OCI-LY7 (cell line): ENCODE measurements around the gene ACAP3. TPM values are rescaled to one million over a fixed set of nuclear protein-coding genes. Genes with fewer than 3 reads are reported as not detected.

Experiments used
- BruUV-seq: library from RNA; stranded (reverse); fragments of 400-500 nt; replicated peaks from 2 replicates; lab custom pipeline; 2021; lab: Mats Ljungman, UMichigan
- CTCF ChIA-PET: fragments of 300-600 bp; sonication (Branson Sonifier 250); formaldehyde crosslinking; loops from one replicate; lab custom pipeline; 2022; ENCODE audit warnings: antibody characterized with exemption; ENCODE audit not compliant: unreplicated experiment; lab: Charles Lee
- POLR2A ChIA-PET: fragments of 300-600 bp; sonication (Branson Sonifier 250); formaldehyde crosslinking; loops from one replicate; lab custom pipeline; 2022; ENCODE audit warnings: antibody characterized with exemption; lab: Charles Lee
- DNase-seq: peaks from one replicate; pipeline ENCODE4 v3.0.0-alpha.2; 2015; ENCODE audit warnings: low spot score
- H2AFZ ChIP-seq: fragments of 200-600 bp; sonication (generic), shearing (Covaris generic); 2 replicates; pipeline ENCODE4 v1.6.1; 2014; ENCODE audit warnings: mild to moderate bottlenecking, antibody characterized with exemption, low read length, moderate library complexity
- H3K27ac ChIP-seq: fragments of 200-600 bp; sonication (generic); 2 replicates; pipeline ENCODE4 v1.5.1; 2014; ENCODE audit warnings: mixed run types, low read depth, mild to moderate bottlenecking, moderate library complexity, low read length, inconsistent platforms; ENCODE audit not compliant: poor library complexity, severe bottlenecking
- H3K36me3 ChIP-seq: fragments of 200-600 bp; sonication (generic); 2 replicates; pipeline ENCODE4 v1.6.1; 2014; ENCODE audit warnings: mild to moderate bottlenecking, antibody characterized with exemption, low read length, moderate library complexity, mixed read lengths; ENCODE audit not compliant: insufficient read depth
- H3K4me1 ChIP-seq: fragments of 200-600 bp; sonication (generic); 2 replicates; pipeline ENCODE4 v1.5.1; 2014; ENCODE audit warnings: mild to moderate bottlenecking, low read length; ENCODE audit not compliant: insufficient read depth, poor library complexity, severe bottlenecking
- H3K4me2 ChIP-seq: fragments of 200-600 bp; sonication (generic); 2 replicates; pipeline ENCODE4 v1.6.1; 2014; ENCODE audit warnings: mild to moderate bottlenecking, low read length
- H3K4me3 ChIP-seq: fragments of 200-600 bp; sonication (generic); 2 replicates; pipeline ENCODE4 v1.5.1; 2014; ENCODE audit warnings: mild to moderate bottlenecking, low read depth, low read length; ENCODE audit not compliant: poor library complexity, severe bottlenecking
- H3K79me2 ChIP-seq: fragments of 200-600 bp; sonication (generic); 2 replicates; pipeline ENCODE4 v1.6.1; 2016; ENCODE audit warnings: low read depth, mild to moderate bottlenecking, low read length, moderate library complexity, mixed read lengths; ENCODE audit not compliant: insufficient read depth
- H3K9me2 ChIP-seq: fragments of 200-600 bp; sonication (generic); 2 replicates; pipeline ENCODE4 v1.6.1; 2016; ENCODE audit warnings: mild to moderate bottlenecking, low read length, mixed read lengths; ENCODE audit not compliant: insufficient read depth
- H3K9me3 ChIP-seq: fragments of 200-600 bp; sonication (generic); 2 replicates; pipeline ENCODE4 v1.6.1; 2014; ENCODE audit warnings: mild to moderate bottlenecking, mixed run types, low read length, mixed read lengths
- H4K20me1 ChIP-seq: fragments of 200-600 bp; sonication (generic); 2 replicates; pipeline ENCODE4 v1.6.1; 2014; ENCODE audit warnings: mild to moderate bottlenecking, antibody characterized with exemption, low read length, moderate library complexity, mixed read lengths; ENCODE audit not compliant: insufficient read depth
- CTCF ChIP-seq: fragments of 200-600 bp; sonication (generic); conservative IDR thresholded peaks from 2 replicates; pipeline ENCODE4 v1.5.1; 2014; ENCODE audit warnings: mild to moderate bottlenecking, antibody characterized with exemption, low read length, moderate library complexity, mixed read lengths
- EZH2phosphoT487 ChIP-seq: fragments of 200-600 bp; sonication (generic); IDR thresholded peaks from 2 replicates; pipeline ENCODE4 v1.6.1; 2018; ENCODE audit warnings: low read depth, borderline replicate concordance, mild to moderate bottlenecking, mixed run types, antibody characterized with exemption, low read length, moderate library complexity, mixed read lengths
- intact Hi-C: fragments of 100-400 bp; cut with micrococcal nuclease; formaldehyde crosslinking; loops from one replicate; pipeline ENCODE4 v1.10.0; 2022; ENCODE audit not compliant: unreplicated experiment
- total RNA-seq, 2 experiments: library from RNA; depleted of rRNA in 1 of 2; stranded (reverse); fragments of >200 nt in 1 of 2; shearing (Covaris generic) in 1 of 2; gene quantifications; 2 replicates each; pipeline ENCODE4 v1.2.3, GENCODE V29; 2014 to 2022

Gene ACAP3
- total RNA-seq, 2 experiments from 2014 or later: 26.3 to 47.6 TPM

- no peaks in the 10 kb centered on the region for H3K9me2 ChIP-seq
- H3K27ac ChIP-seq: no peak overlapping the region
- no peaks in the 10 kb centered on the region for H4K20me1 ChIP-seq
- ChIA-PET POLR2A (interaction anchor here (0.6 kb wide), 1 partner anchor 136 kb away, joined by 3 read pairs; no protein-coding TSS in a partner anchor), CTCF (no interaction called here)
- intact Hi-C loops: no loop called here
- H3K9me3 ChIP-seq: no peaks in the 10 kb centered on the region
- no peaks in the 10 kb centered on the region for H3K36me3 ChIP-seq
- no peaks in the 10 kb centered on the region for H3K79me2 ChIP-seq
- no peak overlapping the region for H3K4me3 ChIP-seq
- no TSS peak for BruUV-seq
- H2AFZ ChIP-seq: no peak overlapping the region
- H3K4me1 ChIP-seq: peaks cover 6% of the 10 kb centered on the region
- TF ChIP-seq EZH2phosphoT487 (no peak), CTCF (no peak)
- DNase-seq: no peak
- H3K4me2 ChIP-seq: no peak overlapping the region
Measured at GRCh38 chr1:1278620-1279019, 29.1 kb downstream of the ACAP3 start.

- Histone ChIP-seq H3K79me2 (peaks cover 24% of the 10 kb centered on the region), H2AFZ (no peak overlapping the region), H4K20me1 (0 out of 2 replicates have a peak, but pooled peaks cover 12% of the 10 kb centered on the region), H3K27ac (no peak overlapping the region), H3K4me1 (peaks cover 26% of the 10 kb centered on the region), H3K4me3 (no peak overlapping the region), H3K9me3 (no peaks in the 10 kb centered on the region), H3K4me2 (no peak overlapping the region), H3K36me3 (peaks cover 15% of the 10 kb centered on the region), H3K9me2 (no peaks in the 10 kb centered on the region)
- ChIA-PET POLR2A (interaction anchor here (0.7 kb wide), 1 partner anchor 29 kb away, joined by 3 read pairs; no protein-coding TSS in a partner anchor), CTCF (no interaction called here)
- TF ChIP-seq CTCF: no peak
- TF ChIP-seq EZH2phosphoT487: no peak
- no TSS peak for BruUV-seq
- no peak for DNase-seq
- intact Hi-C loops: no loop called here
Measured at GRCh38 chr1:1275836-1276235, 31.9 kb downstream of the ACAP3 start.

GRCh38 chr1:1274931-1275431, 32.7 kb downstream of the ACAP3 start:
- no TSS peak for BruUV-seq
- H3K4me2 ChIP-seq: peak overlapping the region; percentile 79
- no peak for DNase-seq
- peaks cover 26% of the 10 kb centered on the region for H3K4me1 ChIP-seq
- H3K9me2 ChIP-seq: no peaks in the 10 kb centered on the region
- ChIA-PET POLR2A (interaction anchor here (0.6 to 0.7 kb wide), 2 partner anchors 30 to 360 kb away, joined by 3 read pairs; no protein-coding TSS in a partner anchor), CTCF (no interaction called here)
- 0 out of 2 replicates have a peak, but pooled peaks cover 12% of the 10 kb centered on the region for H4K20me1 ChIP-seq
- no peaks in the 10 kb centered on the region for H3K9me3 ChIP-seq
- H3K79me2 ChIP-seq: peaks cover 33% of the 10 kb centered on the region
- peaks cover 23% of the 10 kb centered on the region for H3K36me3 ChIP-seq
- H3K27ac ChIP-seq: no peak overlapping the region
- intact Hi-C loops: no loop called here
- H3K4me3 ChIP-seq: no peak overlapping the region
- H2AFZ ChIP-seq: no peak overlapping the region
- TF ChIP-seq EZH2phosphoT487: no peak
- TF ChIP-seq CTCF: no peak
